ENCODE measurements around the gene KCNJ12.

KCNJ12 gene

DNA sequence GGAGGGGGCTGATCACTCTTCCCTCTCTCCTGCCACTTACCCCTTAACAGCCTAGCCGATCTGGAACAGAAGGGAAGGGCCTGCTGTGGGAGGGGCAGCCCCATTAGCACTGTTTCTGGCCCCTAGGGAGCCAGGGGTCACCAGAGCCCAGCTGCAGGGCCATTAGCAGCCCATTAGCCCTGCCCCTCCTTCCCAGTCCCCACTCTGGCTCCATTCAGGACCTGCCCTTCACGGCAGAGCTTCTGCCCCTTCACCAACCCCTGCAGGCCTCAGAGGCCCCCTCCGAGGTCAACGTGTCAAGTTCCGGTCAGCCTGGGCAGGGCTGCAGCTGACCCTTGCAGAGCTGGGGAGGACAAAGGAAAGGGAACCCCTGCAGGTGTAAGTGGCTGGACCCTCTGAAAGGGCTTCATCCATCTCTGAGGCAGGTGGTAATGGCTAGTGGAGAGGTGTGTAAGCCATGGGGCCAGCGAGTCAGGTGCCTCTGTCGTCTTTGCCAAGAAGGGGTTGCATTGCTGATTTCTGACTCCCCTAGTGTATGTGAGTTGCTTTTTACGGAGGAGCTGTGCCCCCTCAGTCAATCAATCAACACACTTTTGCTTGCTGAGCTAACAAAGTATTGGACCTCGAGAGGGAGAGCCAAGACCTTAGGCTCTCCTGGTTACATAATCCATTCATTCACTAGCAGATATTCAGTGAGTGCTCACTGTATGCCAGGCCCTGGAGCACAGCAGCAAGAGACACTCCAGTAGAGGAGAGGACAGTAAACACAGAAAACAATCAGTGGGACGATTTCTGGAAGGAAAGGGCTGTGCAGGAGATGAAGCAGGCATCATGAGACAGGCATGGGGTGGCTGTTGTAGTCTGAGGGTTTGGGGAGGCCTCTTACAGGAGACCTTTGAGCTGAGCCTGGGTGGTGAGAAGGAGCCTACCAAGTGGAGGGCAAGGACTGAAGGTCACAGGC is 18.2 kb upstream of the KCNJ12 start:
- TF ChIP-seq TAF1 (IDR thresholded peaks at IDR 0.05; ENCODE audit: borderline replicate concordance, insufficient read depth, low read length), result no peak
- TF ChIP-seq, protein P1, sequence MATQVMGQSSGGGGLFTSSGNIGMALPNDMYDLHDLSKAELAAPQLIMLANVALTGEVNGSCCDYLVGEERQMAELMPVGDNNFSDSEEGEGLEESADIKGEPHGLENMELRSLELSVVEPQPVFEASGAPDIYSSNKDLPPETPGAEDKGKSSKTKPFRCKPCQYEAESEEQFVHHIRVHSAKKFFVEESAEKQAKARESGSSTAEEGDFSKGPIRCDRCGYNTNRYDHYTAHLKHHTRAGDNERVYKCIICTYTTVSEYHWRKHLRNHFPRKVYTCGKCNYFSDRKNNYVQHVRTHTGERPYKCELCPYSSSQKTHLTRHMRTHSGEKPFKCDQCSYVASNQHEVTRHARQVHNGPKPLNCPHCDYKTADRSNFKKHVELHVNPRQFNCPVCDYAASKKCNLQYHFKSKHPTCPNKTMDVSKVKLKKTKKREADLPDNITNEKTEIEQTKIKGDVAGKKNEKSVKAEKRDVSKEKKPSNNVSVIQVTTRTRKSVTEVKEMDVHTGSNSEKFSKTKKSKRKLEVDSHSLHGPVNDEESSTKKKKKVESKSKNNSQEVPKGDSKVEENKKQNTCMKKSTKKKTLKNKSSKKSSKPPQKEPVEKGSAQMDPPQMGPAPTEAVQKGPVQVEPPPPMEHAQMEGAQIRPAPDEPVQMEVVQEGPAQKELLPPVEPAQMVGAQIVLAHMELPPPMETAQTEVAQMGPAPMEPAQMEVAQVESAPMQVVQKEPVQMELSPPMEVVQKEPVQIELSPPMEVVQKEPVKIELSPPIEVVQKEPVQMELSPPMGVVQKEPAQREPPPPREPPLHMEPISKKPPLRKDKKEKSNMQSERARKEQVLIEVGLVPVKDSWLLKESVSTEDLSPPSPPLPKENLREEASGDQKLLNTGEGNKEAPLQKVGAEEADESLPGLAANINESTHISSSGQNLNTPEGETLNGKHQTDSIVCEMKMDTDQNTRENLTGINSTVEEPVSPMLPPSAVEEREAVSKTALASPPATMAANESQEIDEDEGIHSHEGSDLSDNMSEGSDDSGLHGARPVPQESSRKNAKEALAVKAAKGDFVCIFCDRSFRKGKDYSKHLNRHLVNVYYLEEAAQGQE (IDR thresholded peaks at IDR 0.05; ENCODE audit: insufficient read depth in 1 of 2, low read depth in 2 of 2, low read length in 2 of 2), result no peak
- no peak for TF ChIP-seq SIN3A (IDR thresholded peaks at IDR 0.05; ENCODE audit: borderline replicate concordance, insufficient read depth, low read length)
- no peak for TF ChIP-seq POLR2AphosphoS5 (IDR thresholded peaks at IDR 0.05; ENCODE audit: low read depth, low read length)
- TF ChIP-seq FOXP2 (optimal IDR thresholded peaks at IDR 0.05; ENCODE audit: borderline replicate concordance, extremely low read depth, extremely low read length, insufficient read depth), result no peak

DNA sequence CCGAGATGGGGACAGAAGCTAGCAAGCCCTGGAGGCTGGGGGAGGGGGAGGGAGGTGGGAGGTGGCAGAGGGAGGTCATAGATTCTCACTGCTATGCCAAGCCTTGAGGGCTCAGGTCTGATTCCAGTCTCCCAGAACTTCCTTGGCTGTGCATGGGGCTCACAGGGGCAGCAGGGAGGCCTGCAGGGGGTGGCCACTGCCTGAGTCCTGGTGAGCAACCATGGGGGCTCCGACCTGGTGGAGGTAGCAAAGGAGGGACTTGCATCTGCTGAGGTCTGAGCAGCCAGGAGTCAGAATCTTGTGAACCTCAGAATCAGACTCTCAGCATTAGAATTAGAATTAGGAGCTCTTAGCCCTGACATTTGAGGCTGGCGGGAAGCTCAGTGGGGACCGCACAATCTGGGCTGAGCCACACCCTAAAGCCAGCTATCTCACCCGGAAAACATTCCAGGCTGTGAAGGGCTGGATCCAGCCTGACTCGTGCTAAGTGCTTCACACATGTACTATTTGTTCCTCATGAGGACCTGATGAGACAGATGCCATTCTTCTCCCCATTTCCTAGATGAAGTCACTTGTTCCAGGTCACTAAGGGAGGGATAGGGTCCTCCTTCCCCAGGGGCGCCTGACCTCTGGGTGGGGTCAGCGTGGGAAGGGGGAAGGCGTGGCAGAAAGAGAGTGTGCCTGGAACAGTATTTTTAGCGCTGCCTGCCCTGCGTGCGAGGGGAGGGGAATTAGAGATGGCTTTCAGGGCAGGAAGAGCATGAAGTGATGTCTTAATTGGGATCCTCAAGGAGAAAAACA is 17.3 kb upstream of the KCNJ12 start:
- TF ChIP-seq FOXP2 (optimal IDR thresholded peaks at IDR 0.05; ENCODE audit: borderline replicate concordance, extremely low read depth, extremely low read length, insufficient read depth) (no peak), POLR2AphosphoS5 (IDR thresholded peaks at IDR 0.05; ENCODE audit: low read depth, low read length) (no peak), SIN3A (IDR thresholded peaks at IDR 0.05; ENCODE audit: borderline replicate concordance, insufficient read depth, low read length) (no peak), TAF1 (IDR thresholded peaks at IDR 0.05; ENCODE audit: borderline replicate concordance, insufficient read depth, low read length) (no peak)
- TF ChIP-seq, protein P1 (IDR thresholded peaks at IDR 0.05; ENCODE audit: insufficient read depth in 1 of 2, low read depth in 2 of 2, low read length in 2 of 2), result no peak

DNA sequence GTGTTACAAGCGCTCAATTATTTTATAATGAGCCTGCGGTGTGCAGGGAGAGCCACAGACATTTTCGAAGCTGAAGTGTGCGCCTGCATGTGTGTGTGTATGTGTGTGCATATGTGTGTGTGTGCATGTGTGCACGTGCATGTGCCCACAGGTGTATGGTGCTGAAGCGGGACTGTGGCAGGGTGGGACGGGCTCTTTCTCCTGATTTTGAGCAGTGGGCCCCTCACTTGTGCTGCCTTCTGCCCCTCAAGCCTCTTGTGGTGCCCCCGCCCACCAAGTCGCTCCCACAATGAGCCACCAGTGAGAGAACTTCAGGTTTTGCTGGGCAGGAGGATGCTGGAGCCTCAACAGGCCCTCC is 16.7 kb upstream of the KCNJ12 start:
- TF ChIP-seq SIN3A (IDR thresholded peaks at IDR 0.05; ENCODE audit: borderline replicate concordance, insufficient read depth, low read length), result no peak
- TF ChIP-seq, protein P1 (IDR thresholded peaks at IDR 0.05; ENCODE audit: insufficient read depth in 1 of 2, low read depth in 2 of 2, low read length in 2 of 2), result no peak
- no peak for TF ChIP-seq POLR2AphosphoS5 (IDR thresholded peaks at IDR 0.05; ENCODE audit: low read depth, low read length)
- TF ChIP-seq TAF1 (IDR thresholded peaks at IDR 0.05; ENCODE audit: borderline replicate concordance, insufficient read depth, low read length), result no peak
- no peak for TF ChIP-seq FOXP2 (optimal IDR thresholded peaks at IDR 0.05; ENCODE audit: borderline replicate concordance, extremely low read depth, extremely low read length, insufficient read depth)

DNA sequence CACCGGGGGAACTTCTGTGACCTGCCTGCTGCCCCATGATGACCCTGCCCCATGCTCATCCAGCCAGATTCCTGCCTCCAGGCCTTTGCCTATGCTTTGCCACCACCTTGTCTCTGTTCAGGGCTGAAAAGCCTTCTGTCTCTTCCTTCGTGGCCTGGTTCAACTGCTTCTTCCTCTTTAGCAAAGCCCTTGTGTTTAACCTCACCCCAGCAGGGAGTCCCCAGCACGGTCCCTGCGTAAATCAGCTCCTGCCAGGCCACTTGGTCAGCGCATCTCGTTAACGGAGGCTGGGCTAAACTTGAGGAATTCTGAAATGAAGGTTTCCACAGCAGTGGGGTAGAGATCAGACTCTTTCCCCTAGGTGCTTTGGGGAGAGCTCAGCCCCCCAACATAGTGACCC is 16.1 kb upstream of the KCNJ12 start:
- TF ChIP-seq POLR2AphosphoS5 (IDR thresholded peaks at IDR 0.05; ENCODE audit: low read depth, low read length) (no peak), FOXP2 (optimal IDR thresholded peaks at IDR 0.05; ENCODE audit: borderline replicate concordance, extremely low read depth, extremely low read length, insufficient read depth) (no peak), SIN3A (IDR thresholded peaks at IDR 0.05; ENCODE audit: borderline replicate concordance, insufficient read depth, low read length) (no peak), TAF1 (IDR thresholded peaks at IDR 0.05; ENCODE audit: borderline replicate concordance, insufficient read depth, low read length) (no peak)
- TF ChIP-seq, protein P1 (IDR thresholded peaks at IDR 0.05; ENCODE audit: insufficient read depth in 1 of 2, low read depth in 2 of 2, low read length in 2 of 2), result no peak

All from PFSK-1 (cell line).